ENCODE measurements around the gene NKAIN2.

Gene NKAIN2

DNA sequence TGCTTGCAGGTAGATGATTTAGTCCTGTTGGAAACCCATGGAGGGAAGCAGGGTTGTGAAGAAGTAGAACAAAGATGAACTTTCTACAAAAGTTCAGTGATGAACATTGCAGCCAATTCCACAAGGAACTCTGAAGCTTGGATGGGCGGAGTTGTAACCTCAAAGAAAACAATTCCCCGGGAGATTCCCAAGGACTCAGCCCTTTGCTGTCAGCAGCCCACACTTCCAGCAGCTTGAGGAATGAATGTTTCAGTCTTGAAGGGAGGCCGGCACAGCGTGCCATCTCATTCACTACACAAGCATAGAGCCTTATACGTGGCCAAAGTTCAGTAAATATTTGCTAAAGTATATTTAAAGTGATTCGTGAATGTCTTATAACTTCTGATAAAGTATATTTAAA is 269.4 kb downstream of the NKAIN2 start:
- H3K9me3 ChIP-seq (ENCODE audit: insufficient read depth, low read depth, low read length) = no peaks in the 10 kb centered on the region
- no peaks in the 10 kb centered on the region for H3K36me3 ChIP-seq (ENCODE audit: insufficient read depth, low read depth, low read length)
- H3K9ac ChIP-seq (ENCODE audit: low read depth, low read length) = no peak overlapping the region
- no peak overlapping the region for H3K27ac ChIP-seq (ENCODE audit: low read length)
- H3K4me3 ChIP-seq (ENCODE audit: low read length) = no peak overlapping the region
- H3K4me1 ChIP-seq (ENCODE audit: insufficient read depth, low read length) = peaks cover 8% of the 10 kb centered on the region
- no peaks in the 10 kb centered on the region for H3K27me3 ChIP-seq (ENCODE audit: insufficient read depth, low read length)

DNA sequence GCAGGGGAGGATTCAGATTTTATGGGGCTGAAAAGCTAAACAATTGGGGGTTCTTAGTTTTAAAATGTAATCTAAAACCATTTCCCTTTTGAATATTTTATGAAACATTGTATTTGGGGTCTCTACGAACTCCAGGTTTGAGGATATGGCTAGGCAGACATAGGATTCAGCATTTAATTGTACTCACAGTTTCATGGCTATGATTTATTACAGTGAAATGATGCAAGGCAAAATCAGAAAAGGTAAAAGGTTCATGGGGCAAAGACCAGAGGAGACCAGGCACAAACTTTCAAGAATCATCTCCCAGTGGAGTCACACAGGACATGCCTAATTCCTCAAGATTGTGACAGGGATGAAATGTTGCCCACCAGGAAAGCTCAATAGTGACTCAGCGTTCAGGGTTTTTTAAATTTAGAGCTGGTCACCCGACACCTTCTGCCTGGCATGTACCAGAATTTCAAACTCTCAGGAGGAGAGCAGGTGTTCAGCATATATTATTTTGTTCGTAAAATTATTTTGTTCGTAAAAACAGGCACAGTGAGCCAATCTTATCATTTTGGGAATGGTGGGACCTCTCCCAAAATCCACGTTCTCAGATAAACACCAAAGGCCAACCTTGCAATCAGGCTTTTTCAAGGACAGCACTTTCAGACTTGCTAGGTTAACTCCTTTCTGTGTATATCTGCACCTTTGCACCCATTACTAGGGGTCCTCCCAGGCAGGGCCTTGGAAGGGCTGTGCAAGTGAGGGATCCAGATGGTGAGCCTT is 270.3 kb downstream of the NKAIN2 start:
- Histone ChIP-seq H3K4me1 (ENCODE audit: insufficient read depth, low read length) (peaks cover 8% of the 10 kb centered on the region), H3K4me3 (ENCODE audit: low read length) (no peak overlapping the region), H3K27ac (ENCODE audit: low read length) (peak overlapping the region; percentile 38)

GRCh38 chr6:124074606-124075005 is 270.9 kb downstream of the NKAIN2 start:
- Histone ChIP-seq H3K27ac (ENCODE audit: low read length) (no peak overlapping the region), H3K9me3 (ENCODE audit: insufficient read depth, low read depth, low read length) (no peaks in the 10 kb centered on the region), H3K4me1 (ENCODE audit: insufficient read depth, low read length) (peaks cover 8% of the 10 kb centered on the region)

More for the DNA sequence above, 270.3 kb downstream of the NKAIN2 start:
- Histone ChIP-seq H3K9ac (ENCODE audit: low read depth, low read length) (no peak overlapping the region), H3K27me3 (ENCODE audit: insufficient read depth, low read length) (no peaks in the 10 kb centered on the region), H3K9me3 (ENCODE audit: insufficient read depth, low read depth, low read length) (no peaks in the 10 kb centered on the region), H3K36me3 (ENCODE audit: insufficient read depth, low read depth, low read length) (no peaks in the 10 kb centered on the region)

GRCh38 chr6:124076336-124077048 is 272.8 kb downstream of the NKAIN2 start:
- Histone ChIP-seq H3K4me3 (ENCODE audit: low read length) (no peak overlapping the region), H3K4me1 (ENCODE audit: insufficient read depth, low read length) (peaks cover 8% of the 10 kb centered on the region), H3K36me3 (ENCODE audit: insufficient read depth, low read depth, low read length) (no peaks in the 10 kb centered on the region), H3K27ac (ENCODE audit: low read length) (no peak overlapping the region), H3K27me3 (ENCODE audit: insufficient read depth, low read length) (no peaks in the 10 kb centered on the region), H3K9me3 (ENCODE audit: insufficient read depth, low read depth, low read length) (no peaks in the 10 kb centered on the region), H3K9ac (ENCODE audit: low read depth, low read length) (no peak overlapping the region)

More at GRCh38 chr6:124074606-124075005, 270.9 kb downstream of the NKAIN2 start:
- Histone ChIP-seq H3K27me3 (ENCODE audit: insufficient read depth, low read length) (no peaks in the 10 kb centered on the region), H3K36me3 (ENCODE audit: insufficient read depth, low read depth, low read length) (no peaks in the 10 kb centered on the region), H3K9ac (ENCODE audit: low read depth, low read length) (no peak overlapping the region), H3K4me3 (ENCODE audit: low read length) (no peak overlapping the region)

DNA sequence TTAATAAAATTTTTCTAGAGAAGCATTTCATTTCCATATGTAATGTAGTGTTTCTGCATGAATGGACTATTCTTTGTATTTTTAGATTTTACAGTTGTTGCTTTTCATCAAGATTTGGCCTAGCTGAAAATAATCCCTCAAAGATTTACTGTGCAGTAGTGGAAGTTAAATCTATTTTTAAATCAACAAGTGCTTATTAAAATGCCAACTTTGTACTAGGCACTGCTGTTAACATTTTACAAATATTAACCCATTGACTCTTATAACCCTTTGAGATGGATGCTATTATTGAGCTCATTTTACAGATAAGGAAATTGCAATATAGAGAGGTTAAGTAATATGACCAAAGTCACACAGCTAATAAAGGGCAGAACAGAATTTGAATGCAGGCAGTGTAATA is 274.5 kb downstream of the NKAIN2 start:
- H3K27ac ChIP-seq (ENCODE audit: low read length) = no peak overlapping the region
- no peaks in the 10 kb centered on the region for H3K36me3 ChIP-seq (ENCODE audit: insufficient read depth, low read depth, low read length)
- H3K27me3 ChIP-seq (ENCODE audit: insufficient read depth, low read length) = no peaks in the 10 kb centered on the region
- H3K4me3 ChIP-seq (ENCODE audit: low read length) = no peak overlapping the region
- peaks cover 8% of the 10 kb centered on the region for H3K4me1 ChIP-seq (ENCODE audit: insufficient read depth, low read length)
- H3K9ac ChIP-seq (ENCODE audit: low read depth, low read length) = no peak overlapping the region
- H3K9me3 ChIP-seq (ENCODE audit: insufficient read depth, low read depth, low read length) = no peaks in the 10 kb centered on the region

GRCh38 chr6:124080483-124080882 is 276.8 kb downstream of the NKAIN2 start:
- Histone ChIP-seq H3K27ac (ENCODE audit: low read length) (no peak overlapping the region), H3K4me3 (ENCODE audit: low read length) (no peak overlapping the region), H3K9ac (ENCODE audit: low read depth, low read length) (no peak overlapping the region), H3K36me3 (ENCODE audit: insufficient read depth, low read depth, low read length) (no peaks in the 10 kb centered on the region), H3K9me3 (ENCODE audit: insufficient read depth, low read depth, low read length) (no peaks in the 10 kb centered on the region), H3K4me1 (ENCODE audit: insufficient read depth, low read length) (no peaks in the 10 kb centered on the region), H3K27me3 (ENCODE audit: insufficient read depth, low read length) (no peaks in the 10 kb centered on the region)

DNA sequence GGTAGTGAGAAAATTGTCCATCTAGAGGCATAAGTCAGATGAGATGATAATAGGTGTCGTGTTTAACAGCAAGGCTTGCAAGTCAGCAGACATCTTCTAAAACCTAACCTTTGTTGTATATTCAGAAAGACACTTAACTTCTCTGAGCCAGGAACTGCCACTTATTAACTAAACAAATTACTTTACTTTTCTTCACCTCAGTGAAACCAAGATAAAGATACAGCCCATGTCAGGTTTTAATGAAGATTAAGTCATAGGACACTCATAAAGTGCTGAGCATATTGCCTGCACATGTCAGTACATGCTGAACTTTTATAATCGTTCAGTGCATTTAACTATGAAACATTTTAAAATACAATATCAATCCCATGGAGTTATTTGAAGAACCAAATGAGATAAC is 286.8 kb downstream of the NKAIN2 start:
- H3K4me1 ChIP-seq (ENCODE audit: insufficient read depth, low read length) = no peaks in the 10 kb centered on the region
- no peaks in the 10 kb centered on the region for H3K27me3 ChIP-seq (ENCODE audit: insufficient read depth, low read length)
- no peak overlapping the region for H3K4me3 ChIP-seq (ENCODE audit: low read length)
- no peak overlapping the region for H3K27ac ChIP-seq (ENCODE audit: low read length)
- no peak overlapping the region for H3K9ac ChIP-seq (ENCODE audit: low read depth, low read length)
- H3K36me3 ChIP-seq (ENCODE audit: insufficient read depth, low read depth, low read length) = no peaks in the 10 kb centered on the region
- H3K9me3 ChIP-seq (ENCODE audit: insufficient read depth, low read depth, low read length) = no peaks in the 10 kb centered on the region

DNA sequence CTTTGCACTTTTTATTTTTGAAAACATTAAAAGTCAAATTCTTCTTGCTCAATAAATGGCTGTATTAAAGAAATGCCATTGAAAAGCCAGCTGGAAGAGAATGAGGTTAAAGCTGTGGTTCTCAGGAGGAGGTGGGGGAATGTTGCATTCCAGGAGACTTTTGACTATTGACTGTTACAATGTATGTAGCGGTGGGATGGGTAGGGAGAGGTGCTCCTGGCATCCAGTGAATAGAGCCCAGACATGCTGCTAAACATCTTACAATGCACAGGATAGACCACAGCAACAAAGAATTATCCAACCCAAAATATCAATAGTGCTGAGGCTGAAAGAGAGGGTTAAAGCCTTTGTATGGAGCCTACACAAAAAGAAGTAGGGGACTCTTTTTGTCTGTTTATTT is 295.9 kb downstream of the NKAIN2 start:
- H3K4me3 ChIP-seq (ENCODE audit: low read length) = no peak overlapping the region
- H3K4me1 ChIP-seq (ENCODE audit: insufficient read depth, low read length) = peaks cover 5% of the 10 kb centered on the region; the same call in 1 of the 2 replicates
- H3K27ac ChIP-seq (ENCODE audit: low read length) = no peak overlapping the region
- no peaks in the 10 kb centered on the region for H3K9me3 ChIP-seq (ENCODE audit: insufficient read depth, low read depth, low read length)
- no peaks in the 10 kb centered on the region for H3K36me3 ChIP-seq (ENCODE audit: insufficient read depth, low read depth, low read length)
- H3K9ac ChIP-seq (ENCODE audit: low read depth, low read length) = no peak overlapping the region
- no peaks in the 10 kb centered on the region for H3K27me3 ChIP-seq (ENCODE audit: insufficient read depth, low read length)

- no peaks in the 10 kb centered on the region for H3K36me3 ChIP-seq (ENCODE audit: insufficient read depth, low read depth, low read length)
- H3K9me3 ChIP-seq (ENCODE audit: insufficient read depth, low read depth, low read length) = no peaks in the 10 kb centered on the region
- no peak overlapping the region for H3K4me3 ChIP-seq (ENCODE audit: low read length)
- H3K4me1 ChIP-seq (ENCODE audit: insufficient read depth, low read length) = no peaks in the 10 kb centered on the region
- H3K9ac ChIP-seq (ENCODE audit: low read depth, low read length) = no peak overlapping the region
- no peaks in the 10 kb centered on the region for H3K27me3 ChIP-seq (ENCODE audit: insufficient read depth, low read length)
- H3K27ac ChIP-seq (ENCODE audit: low read length) = no peak overlapping the region
These were observed 306.8 kb downstream of the NKAIN2 start for GRCh38 chr6:124110514-124110913.

- H3K4me1 ChIP-seq (ENCODE audit: insufficient read depth, low read length) = no peaks in the 10 kb centered on the region
- no peaks in the 10 kb centered on the region for H3K36me3 ChIP-seq (ENCODE audit: insufficient read depth, low read depth, low read length)
- H3K4me3 ChIP-seq (ENCODE audit: low read length) = no peak overlapping the region
- H3K9ac ChIP-seq (ENCODE audit: low read depth, low read length) = no peak overlapping the region
- no peaks in the 10 kb centered on the region for H3K9me3 ChIP-seq (ENCODE audit: insufficient read depth, low read depth, low read length)
- H3K27me3 ChIP-seq (ENCODE audit: insufficient read depth, low read length) = no peaks in the 10 kb centered on the region
- no peak overlapping the region for H3K27ac ChIP-seq (ENCODE audit: low read length)
These were observed 315.9 kb downstream of the NKAIN2 start for GRCh38 chr6:124119596-124119995.

GRCh38 chr6:124123617-124124209 is 320.0 kb downstream of the NKAIN2 start:
- Histone ChIP-seq H3K27ac (ENCODE audit: low read length) (no peak overlapping the region), H3K9ac (ENCODE audit: low read depth, low read length) (no peak overlapping the region), H3K9me3 (ENCODE audit: insufficient read depth, low read depth, low read length) (no peaks in the 10 kb centered on the region), H3K27me3 (ENCODE audit: insufficient read depth, low read length) (no peaks in the 10 kb centered on the region), H3K4me3 (ENCODE audit: low read length) (no peak overlapping the region), H3K36me3 (ENCODE audit: insufficient read depth, low read depth, low read length) (no peaks in the 10 kb centered on the region), H3K4me1 (ENCODE audit: insufficient read depth, low read length) (no peaks in the 10 kb centered on the region)

DNA sequence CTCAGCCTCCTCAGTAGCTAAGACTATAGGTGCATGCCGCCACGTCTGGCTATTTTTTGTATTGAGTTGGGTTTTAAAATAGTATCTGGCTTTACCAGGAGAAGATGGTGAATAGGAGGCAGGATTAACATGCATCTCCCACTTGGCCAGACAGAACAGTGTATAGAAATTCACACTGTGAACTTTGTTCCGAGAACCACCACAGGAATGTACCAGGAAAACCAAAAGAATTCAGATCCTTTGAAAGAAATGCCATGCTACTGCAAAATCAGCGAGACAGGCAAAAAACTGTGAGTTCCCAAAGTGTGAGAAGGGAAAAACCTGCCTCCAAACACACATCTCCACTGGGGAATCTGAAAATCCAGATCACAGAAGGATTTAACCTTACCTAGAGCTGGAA is 327.6 kb downstream of the NKAIN2 start:
- Histone ChIP-seq H3K9ac (ENCODE audit: low read depth, low read length) (no peak overlapping the region), H3K4me3 (ENCODE audit: low read length) (no peak overlapping the region), H3K27ac (ENCODE audit: low read length) (no peak overlapping the region), H3K36me3 (ENCODE audit: insufficient read depth, low read depth, low read length) (no peaks in the 10 kb centered on the region), H3K4me1 (ENCODE audit: insufficient read depth, low read length) (no peaks in the 10 kb centered on the region), H3K27me3 (ENCODE audit: insufficient read depth, low read length) (no peaks in the 10 kb centered on the region), H3K9me3 (ENCODE audit: insufficient read depth, low read depth, low read length) (no peaks in the 10 kb centered on the region)
